ENCODE results near the gene CLDN7.

The CLDN7 gene, protein sequence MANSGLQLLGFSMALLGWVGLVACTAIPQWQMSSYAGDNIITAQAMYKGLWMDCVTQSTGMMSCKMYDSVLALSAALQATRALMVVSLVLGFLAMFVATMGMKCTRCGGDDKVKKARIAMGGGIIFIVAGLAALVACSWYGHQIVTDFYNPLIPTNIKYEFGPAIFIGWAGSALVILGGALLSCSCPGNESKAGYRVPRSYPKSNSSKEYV

DNA sequence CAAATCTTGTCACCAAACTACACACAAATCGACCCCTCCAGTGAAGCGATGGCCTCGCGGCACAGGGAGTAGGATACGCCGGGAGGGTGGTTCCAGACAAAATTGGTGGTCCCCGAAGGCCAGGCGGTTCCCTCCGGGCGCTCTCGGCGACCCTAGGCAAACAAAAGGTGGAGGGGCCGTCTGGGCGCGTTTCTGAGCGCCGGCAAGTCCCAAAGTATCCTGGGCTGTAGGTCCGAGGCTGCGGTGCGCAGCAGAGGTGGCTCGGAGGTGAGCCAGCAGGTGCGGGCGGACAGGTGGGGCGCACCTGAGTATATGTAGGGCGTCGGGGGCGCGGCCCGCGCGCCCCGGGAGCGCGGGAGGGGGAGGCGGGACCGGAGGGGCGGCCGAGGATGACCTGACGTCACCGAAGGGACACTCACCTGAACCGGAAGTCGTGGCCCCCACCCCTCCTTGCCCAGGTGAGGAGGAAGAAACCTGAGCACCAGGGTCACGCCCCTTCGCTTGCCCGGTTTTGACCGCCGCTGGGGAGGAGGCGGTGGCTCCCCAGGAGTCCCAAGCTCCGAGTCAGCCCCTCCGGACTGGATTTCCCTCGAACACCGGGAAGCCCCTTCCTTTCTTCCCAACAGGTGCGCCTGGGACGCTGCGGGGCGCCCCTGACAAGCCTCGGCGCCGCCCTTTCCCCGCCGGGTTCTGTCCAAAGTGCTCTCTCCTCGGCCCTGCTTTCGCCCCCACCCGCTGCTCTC is at the start of gene CLDN7:
Gene CLDN7 (minus strand): TSS at position 287 of the 743 bp plus-strand sequence. CDS start 435 bp downstream, outside the sequence.
- DNase-seq (ENCODE audit: low spot score), result no peak

DNA sequence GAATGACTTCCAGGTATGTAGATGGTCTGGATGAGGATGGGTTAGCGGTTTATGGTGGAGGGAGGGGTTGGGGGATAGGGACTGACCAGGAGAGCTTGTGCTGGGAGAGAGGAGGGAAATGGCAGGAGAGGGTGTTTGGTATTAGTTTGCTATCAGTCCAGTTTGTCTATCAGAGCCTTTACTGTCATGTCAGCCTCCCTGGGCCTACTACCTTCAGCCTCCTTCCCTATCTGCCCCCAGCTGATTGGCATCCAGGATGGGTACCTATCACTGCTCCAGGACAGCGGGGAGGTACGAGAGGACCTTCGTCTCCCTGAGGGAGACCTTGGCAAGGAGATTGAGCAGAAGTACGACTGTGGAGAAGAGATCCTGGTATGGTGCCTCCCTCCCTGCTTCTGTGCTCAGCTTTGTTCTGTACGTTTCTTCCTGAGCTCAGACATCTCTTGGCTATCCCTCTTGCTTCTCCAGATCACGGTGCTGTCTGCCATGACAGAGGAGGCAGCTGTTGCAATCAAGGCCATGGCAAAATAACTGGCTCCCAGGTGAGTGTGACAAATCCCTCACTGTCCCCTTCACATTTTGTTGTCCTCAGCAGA is 48.9 kb upstream of the CLDN7 start:
- DNase-seq (ENCODE audit: low spot score), result no peak

DNA sequence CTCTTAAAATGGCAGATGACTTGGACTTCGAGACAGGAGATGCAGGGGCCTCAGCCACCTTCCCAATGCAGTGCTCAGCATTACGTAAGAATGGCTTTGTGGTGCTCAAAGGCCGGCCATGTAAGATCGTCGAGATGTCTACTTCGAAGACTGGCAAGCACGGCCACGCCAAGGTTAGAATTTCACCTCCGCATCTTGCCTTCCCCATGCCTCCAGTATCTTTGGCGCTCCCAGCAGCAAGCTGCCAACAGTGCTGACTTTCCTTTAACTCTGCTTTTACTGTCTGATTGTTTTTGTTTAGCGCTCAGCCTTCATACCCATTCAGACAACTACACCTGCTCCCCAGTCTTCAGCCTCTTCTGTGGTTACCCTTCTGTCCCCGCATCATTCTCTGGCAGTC is 47.4 kb upstream of the CLDN7 start:
- no peak for DNase-seq (ENCODE audit: low spot score)

DNA sequence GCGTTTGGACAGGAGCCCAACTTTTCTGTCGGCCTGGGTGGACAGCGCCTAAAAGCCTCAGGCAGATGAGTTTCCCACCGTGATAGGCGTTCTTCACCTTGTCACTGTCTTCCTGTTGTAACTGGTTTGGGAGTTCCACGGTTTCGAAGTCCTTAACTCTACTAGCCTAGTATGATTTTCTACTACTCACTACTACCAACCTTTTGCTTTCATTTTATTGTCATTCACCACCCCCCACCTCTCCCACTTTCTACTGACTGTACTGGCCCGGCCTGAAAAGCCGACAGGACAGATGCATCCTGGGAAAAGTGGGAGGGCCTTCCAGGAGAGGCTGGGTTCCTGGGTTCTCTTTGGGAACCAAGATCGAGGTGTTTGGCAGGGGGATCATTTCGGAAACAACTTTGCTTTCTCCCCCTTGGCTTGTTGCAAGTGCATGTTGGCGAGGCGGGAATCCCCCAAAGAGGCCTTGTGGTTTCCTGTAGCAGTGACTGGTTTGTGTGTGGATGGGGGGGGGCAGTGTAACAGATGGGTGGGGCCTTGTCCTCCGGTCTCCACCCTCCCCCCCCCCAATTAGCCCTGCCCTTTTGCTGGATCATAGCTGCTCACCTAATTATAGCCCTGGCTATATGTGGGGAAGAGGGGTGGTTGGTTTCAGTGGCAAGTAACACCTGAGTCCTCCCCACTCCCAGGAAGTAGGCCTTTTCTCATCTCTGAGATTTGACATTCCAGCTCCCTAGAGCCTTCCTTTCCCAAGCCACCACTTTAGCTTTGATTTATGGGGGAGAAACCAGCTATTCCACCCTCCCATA is 46.6 kb upstream of the CLDN7 start:
- DNase-seq (ENCODE audit: low spot score), result peak; percentile 90

DNA sequence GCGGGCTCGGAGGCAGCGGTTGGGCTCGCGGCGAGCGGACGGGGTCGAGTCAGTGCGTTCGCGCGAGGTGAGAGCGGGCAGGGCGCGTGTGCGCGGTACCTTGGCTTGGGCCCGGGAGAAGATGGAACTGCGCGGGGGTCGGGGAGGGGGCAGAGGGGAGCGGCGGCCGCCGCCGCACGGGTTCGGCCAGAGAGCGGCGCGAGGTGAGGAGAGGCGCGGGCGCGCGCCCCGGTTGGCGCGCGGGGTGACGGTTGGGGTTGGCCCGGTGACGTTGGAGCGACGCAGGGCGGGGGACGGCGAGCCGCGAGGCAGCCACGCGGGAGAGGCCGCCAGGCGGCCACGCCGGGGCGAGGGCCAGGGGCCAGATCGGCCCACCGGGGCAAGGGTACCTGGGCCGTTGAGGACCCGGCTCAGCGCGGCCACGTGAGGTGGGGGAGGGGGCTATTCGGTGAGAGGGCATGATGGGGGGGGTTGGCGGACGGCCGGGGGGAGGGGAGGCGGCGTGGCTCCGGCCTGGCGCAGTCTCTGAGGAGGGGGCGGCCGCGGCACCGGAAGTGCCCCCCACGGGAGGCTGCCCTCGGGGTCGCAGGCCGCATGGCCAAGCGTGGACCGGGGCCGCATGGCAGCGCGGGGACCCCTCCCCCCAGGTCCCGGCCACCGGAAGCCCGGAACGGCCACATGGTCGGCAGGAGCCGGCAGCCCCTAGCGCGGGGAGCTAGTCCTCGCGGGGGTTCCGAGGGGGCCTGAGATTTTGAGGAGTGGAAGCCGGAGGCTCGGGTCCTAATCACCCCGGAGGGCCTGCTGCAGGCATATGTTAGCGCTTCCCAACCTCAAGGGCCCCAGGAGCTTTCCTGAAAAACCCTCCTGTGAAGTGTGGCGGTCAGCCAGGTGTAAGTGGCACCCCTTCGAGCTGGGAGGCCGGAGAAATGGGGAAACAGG is 45.7 kb upstream of the CLDN7 start:
- peak; percentile 39 for DNase-seq (ENCODE audit: low spot score)

DNA sequence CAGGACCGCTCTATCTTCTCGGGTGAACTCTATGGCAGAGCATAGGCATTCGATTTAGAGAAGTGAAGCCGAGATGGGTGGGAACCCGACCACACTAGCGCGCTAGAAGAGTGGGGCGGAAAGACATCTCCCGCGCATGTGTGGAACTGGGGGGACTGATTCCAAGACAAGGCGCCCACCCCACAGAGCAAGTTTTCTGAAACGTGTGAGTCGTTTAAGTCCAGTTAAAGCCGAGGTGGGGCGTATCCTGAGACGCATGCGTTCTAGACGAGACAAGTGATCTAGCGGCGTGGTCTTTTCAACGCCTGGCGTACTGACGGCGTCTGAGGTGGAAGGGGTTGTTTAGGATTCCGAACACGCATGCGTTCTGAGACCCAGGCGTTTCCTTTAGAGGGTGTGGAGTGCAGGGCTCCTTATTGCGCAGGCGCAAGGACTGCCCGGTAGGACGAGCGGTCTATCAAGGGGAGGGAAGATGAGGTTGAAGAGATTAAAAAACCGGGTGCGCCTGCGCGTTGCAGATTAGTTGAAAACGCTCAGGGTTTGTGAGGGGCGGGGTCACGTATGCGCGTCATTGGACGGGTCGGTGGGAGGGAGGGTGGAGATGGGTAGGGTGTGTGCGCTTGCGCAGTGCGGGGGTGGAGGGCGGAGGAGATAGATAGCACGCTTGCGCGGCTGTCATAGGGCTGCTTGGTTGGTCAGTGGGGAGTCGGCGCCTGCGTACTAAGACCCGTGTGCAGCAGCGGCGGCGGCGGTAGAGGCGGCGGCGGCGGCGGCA is 44.8 kb upstream of the CLDN7 start, which contains the start of gene EIF5A:
Gene EIF5A (plus strand): TSS at position 718 of the 775 bp plus-strand sequence. CDS start 2,008 bp downstream, outside the sequence.
- DNase-seq (ENCODE audit: low spot score), result peak; percentile 100

DNA sequence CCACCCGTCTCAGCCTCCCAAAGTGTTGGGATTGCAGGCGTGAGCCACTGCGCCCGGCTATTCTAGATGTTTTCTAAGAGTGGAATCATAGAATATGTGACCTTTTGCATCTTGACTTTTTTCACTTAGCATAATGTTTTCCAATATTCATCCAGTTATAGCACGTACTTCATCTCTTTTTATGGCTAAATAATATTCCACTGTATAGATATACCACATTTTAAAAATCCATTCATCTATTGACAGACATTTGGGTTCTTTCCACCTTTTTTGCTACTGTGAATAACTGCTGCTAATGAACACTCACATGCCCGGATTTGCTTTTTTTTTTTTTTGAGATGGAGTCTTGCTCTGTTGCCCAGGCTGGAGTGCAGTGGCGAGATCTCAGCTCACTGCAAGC is 41.9 kb upstream of the CLDN7 start:
- no peak for DNase-seq (ENCODE audit: low spot score)

DNA sequence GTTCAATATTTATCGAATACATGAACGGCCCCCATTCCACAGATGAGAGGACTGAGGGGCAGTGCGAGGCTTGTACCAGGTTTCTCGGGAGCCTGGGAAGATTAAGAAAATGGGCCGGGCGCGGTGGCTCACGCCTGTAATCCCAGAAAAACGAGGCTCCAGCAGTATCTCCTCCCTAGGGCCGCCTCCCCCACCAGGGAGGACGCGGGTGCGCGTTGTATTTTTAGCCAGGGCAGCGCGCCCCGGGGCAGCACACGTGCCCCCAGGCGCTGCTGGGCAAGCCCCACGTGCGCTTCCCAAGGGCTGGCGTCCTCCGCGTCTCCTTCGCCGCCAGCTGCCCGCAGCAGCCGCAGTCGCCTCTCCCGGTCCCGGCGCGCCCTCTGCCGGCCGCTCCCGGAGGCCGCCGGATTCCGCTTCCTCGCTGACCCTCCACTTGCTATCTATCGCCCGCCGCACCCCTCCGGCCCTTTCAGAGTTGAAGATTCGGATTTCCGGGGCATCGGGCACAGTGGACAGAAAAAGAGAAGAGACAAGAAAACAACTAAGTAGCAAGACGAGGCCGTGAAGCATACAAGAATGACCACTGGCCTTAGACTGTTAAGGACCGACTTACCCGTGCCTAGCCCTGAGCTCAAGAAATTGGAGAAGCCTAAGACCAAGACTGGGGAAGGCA is 34.0 kb upstream of the CLDN7 start:
- peak; percentile 67 for DNase-seq (ENCODE audit: low spot score)

DNA sequence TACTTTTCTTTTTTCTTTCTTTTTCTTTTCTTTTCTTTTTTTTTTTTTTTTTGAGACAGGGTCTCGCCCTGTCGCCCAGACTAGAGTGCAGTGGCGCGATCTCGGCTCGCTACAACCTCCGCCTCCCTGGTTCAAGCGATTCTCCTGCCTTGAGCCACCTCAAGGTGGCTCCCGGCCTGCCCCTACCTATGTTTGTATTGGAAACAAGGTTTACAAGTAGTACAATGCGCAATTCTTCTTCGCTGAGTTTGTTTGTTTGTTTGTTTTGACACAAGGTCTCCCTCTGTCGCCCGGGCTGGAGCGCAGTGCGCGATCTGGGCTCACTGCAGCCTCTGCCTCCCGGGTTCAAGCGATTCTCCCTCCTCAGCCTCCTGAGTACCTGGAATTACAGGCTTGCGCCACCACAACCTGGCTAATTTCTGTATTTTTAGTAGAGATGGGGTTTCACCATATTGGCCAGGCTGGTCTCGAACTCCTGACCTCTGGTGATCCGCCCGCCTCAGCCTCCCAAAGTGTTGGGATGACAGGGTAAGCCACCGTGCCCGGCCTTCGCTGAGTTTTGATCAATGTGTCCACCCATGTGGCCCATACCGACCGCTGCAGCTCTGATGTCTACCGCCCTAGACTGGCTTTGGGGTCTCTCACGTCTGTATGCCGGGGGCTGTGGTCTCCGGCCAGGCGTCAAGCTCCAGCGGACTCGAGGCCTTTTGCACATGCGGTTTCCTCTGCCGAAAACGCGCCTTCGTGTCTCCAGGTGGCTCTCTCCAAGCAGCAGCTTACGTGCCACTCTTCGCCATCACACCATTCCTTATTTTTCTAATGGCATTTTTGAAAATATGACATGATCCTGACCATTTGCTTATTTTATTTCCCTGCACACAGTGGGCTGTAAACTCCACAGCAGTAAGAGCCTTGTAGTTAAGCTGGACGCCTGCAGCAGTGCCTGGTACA is 33.2 kb upstream of the CLDN7 start:
- no peak for DNase-seq (ENCODE audit: low spot score)

DNA sequence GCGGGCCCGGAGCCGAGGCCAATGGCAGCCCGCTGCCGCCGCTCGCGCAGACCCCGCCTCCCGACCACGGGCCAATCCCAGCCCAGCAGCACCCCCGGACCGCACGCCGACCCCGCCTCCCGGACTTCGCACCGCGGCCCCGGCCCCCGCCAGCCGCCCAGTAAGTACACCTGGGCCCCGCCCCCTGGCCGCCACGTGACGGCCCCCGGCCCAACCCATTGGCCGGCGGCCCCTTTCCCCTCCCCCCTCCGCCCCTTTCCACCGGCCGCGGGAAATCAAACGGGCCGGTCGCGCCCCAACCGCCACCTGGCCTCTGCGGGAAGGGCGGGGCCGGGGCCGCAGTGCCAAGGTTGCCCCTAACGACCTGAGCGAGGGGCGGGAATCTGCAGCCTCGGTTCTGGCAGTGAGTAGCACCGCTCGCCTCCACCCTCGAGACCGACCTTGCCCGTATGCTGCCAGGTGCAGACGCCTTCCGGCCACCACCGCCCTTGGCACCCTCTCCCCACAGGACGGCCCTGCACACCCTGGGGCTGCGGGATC is 32.4 kb upstream of the CLDN7 start, which contains the start of gene YBX2:
Gene YBX2 (minus strand): TSS at position 26 of the 540 bp plus-strand sequence. CDS start 139 bp downstream, outside the sequence.
- peak; percentile 70 for DNase-seq (ENCODE audit: low spot score)

DNA sequence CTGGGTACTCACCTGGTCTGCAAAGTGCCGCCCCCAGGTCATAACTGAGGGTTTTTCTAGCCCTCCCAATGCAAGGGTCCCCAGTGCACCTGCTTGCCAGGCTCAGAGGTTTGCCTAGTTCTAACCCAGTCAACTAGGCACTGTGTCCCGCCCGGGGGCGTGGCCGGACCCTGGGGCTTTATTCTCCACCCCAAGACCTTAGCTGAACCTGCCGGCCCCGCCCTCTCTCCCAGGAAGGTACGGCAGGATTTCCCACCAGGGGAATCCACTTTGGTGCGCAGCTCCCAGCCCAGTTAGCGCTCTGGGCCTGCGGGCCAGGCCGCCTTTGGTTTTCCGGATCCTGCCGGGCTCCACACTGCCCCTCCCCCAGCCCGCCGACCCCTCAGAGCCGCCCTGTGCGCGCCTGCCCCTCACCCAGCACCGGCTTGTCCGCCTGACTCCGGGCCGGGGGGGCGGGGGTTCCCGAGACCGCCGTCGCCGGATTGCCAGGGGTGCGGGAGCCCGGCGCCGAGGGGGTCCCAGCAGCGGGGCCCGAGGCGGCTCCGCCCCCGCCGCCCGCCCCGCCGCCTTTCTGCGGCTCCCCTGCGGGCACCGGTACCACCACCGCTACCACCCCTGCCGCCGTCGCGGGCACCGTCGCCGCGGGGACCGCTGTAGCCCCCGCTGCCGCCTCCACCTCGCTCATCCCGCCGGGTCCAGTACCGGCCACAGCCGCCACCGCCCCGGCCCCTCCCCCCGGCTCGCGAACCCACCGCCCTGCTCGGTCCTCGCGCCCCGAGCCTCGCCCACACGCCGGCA is 31.7 kb upstream of the CLDN7 start:
- no peak for DNase-seq (ENCODE audit: low spot score)

DNA sequence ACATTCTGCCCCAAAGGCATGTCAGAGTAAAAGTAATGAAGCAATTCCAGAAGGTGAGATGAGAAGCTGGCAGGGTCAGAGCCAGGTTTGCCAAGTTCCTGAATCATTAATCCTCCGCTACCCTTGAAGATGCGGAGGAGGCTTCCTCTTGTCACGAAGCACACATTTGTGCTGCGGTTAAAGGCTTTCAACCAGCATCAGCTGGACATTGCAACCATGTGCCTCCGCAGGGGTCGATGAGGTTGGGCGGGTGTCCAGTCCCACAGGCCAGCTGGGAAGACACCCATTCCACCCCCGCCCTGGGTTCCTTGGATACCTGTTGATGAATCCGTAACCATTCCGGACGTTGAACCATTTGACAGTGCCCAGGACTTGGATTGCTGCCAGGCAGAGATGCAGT is 30.9 kb upstream of the CLDN7 start:
- DNase-seq (ENCODE audit: low spot score), result no peak

DNA sequence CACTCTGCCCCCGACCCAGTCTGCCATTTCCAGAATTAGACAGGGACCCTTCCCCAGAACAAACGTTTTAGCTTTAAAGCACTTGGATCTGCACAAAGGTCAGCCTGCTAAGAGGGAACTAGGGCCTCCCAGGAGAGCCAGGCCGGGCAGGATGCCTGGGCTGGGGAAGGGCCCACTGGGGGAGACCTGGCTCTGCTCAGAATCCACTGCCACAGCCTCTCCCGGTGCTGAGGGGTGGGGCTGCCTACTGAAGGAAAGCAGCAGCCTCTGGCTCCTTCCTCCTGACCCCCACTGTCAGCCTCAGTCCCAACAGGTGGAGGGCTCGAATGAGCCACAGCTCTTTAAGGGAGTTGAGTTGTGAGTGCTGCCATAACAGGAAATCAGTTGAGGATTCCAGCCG is 30.5 kb upstream of the CLDN7 start:
- no peak for DNase-seq (ENCODE audit: low spot score)

DNA sequence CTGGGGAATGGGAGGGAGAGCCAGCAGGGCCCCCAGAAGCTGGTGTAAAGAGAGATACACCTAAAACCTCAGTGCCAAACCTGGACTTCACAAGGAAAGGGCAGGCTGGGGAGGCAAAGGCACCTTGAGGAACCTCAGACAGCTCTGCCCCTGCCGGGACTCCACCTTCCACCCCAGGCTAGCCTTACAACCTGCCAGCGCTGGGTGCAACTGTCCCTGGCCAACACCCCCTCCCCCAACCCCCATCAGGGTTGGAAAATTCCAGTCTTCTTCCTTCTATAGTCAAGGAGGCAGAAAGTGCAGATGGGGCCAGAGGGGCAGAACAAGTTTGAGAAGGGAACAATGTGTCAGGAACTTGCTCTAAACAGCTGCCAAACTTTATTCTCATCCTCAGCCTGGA is 29.9 kb upstream of the CLDN7 start:
- no peak for DNase-seq (ENCODE audit: low spot score)

DNA sequence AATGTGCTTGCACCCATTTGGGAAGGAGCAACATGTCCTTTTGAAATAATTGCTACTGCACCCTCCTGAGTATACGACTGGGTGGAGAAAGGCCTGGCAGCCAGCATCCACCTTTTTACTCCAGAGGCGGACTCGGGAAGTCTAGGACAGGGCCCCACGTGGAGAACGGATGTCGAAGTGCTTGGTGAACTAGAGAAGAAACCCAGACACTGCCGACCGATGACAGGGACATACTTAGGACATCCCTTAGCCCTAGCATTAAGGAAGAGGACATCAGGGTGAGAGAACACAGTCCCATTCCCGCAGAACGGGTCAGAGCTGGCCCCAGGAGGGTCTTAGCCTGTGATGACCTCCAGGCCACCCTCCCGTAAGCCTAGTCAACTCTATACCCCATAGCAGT is 28.4 kb upstream of the CLDN7 start:
- no peak for DNase-seq (ENCODE audit: low spot score)

DNA sequence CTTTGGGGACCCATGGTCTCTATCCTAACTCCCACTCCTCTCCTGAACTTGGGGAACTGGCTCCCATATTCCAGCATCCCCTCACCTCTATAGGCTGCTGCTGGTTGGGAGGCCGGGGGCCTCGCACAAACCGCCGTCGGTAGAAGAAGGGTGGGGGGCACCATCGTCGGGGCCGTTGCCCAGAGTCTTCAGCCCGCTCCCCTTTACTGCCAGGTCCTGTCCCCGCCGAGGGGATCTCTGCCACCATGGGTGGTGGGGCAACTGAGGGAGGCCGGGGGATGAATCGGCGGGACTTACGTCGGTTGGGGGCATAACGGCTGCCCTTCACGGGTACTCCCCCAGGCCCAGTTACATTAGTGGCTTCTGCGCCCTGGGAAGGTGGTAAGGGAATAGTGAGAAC is 27.9 kb upstream of the CLDN7 start:
- DNase-seq (ENCODE audit: low spot score), result no peak

DNA sequence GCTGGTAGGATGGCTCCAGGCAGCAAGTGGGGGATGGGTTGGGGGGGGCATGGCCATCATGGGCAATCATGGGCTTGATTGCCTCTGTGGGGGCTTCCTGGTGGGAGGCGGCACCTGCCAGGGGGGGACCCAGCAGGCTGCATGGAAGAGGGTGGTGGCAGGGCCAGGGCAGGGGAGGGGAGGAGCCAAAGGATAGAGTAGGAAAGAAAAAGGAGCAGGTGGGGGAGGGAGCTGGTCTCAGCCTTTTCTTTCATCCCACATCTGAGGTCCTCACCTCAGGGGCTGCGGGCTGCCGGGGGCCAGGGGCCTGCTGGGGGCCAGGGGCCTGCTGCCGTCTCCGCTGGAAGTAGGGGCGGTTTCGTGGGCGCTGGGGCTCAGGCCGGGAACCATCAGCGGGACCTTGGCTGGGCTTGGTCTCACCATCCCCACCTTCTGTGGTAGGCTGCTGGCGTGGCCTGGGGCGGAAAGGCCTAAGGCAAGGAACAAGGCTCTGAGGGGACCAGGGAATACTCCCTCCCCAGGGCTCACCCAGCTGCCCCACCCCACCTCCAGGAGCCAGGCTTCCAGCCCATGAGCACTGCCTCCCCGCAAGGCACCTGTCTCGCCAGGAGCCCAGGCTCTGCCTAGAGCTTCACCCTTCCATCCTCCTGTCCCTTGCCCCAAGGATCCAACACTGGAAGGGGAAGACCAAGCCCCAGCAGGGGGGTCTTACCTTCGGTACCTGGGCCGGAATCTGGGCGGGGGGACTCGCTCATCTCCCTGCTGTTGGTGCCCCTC is 27.2 kb upstream of the CLDN7 start:
- no peak for DNase-seq (ENCODE audit: low spot score)
